Measurements from ENCODE around the gene ARHGEF12. TPM values are rescaled to one million over a fixed set of nuclear protein-coding genes. Genes with fewer than 3 reads are reported as not detected.

Gene ARHGEF12
- total and polyA plus RNA-seq, 2 donors (not counting 1 experiment from before 2014, with no cell fraction given) = 2.0 to 21.6 TPM

- Mint-ChIP-seq H3K27ac (no peak overlapping the region), H3K4me3 (no peak overlapping the region), H3K9me3 (ENCODE audit: insufficient read depth) (no peaks in the 10 kb centered on the region), H3K4me1 (no peaks in the 10 kb centered on the region), H3K27me3 (peaks cover 31% of the 10 kb centered on the region)
- Histone ChIP-seq H3K9me3 (ENCODE audit: control extremely low read depth in 1 of 3, control insufficient read depth in 2 of 3, insufficient read depth in 1 of 3, low read length in 2 of 3) (no peaks in the 10 kb centered on the region), H3K9ac (ENCODE audit: low read length) (no peak overlapping the region), H3K4me1 (ENCODE audit: control insufficient read depth in 2 of 2, insufficient read depth in 2 of 2, low read length in 2 of 2) (no peaks in the 10 kb centered on the region), H2AFZ (ENCODE audit: insufficient read depth, low read depth, low read length, poor library complexity, severe bottlenecking) (no peak overlapping the region), H3K4me3 (ENCODE audit: control extremely low read depth in 1 of 5, extremely low read depth in 1 of 5, insufficient read depth in 1 of 5, low read depth in 2 of 5, low read length in 4 of 5) (no peak overlapping the region), H4K20me1 (ENCODE audit: control insufficient read depth, insufficient read depth, low read length, poor library complexity, severe bottlenecking) (no peaks in the 10 kb centered on the region), H3K27me3 (replicated peaks in 1 of 4; ENCODE audit: control extremely low read depth in 1 of 4, control insufficient read depth in 3 of 4, insufficient read depth in 4 of 4, low read length in 3 of 4) (peaks cover 0 to 14% (median 3%) of the 10 kb centered on the region in 4 experiments), H3K79me2 (ENCODE audit: control insufficient read depth, insufficient read depth, low read length) (no peaks in the 10 kb centered on the region), H3K36me3 (replicated peaks in 1 of 2; ENCODE audit: control extremely low read depth in 1 of 2, control insufficient read depth in 1 of 2, extremely low read depth in 1 of 2, insufficient read depth in 2 of 2, low read length in 1 of 2) (no peaks in the 10 kb centered on the region), H3K4me2 (replicated peaks; ENCODE audit: low read depth, low read length, poor library complexity, severe bottlenecking) (no peak overlapping the region), H3K27ac (ENCODE audit: low read length in 2 of 2) (no peak overlapping the region)
- DNase-seq (no peak), ATAC-seq (ENCODE audit: low read depth) (no peak)
- intact Hi-C loops (cut with micrococcal nuclease) = loop anchor here (2.0 kb wide), 1 partner anchor 67 kb away; no protein-coding TSS in a partner anchor
- POLR2A ChIA-PET = no interaction called here
- CTCF ChIA-PET = interaction anchor here (0.7 to 2.6 kb wide), 22 partner anchors 8 to 660 kb away, joined by 3 to 17 read pairs (median 4); no protein-coding TSS in a partner anchor
- 84% methylated on average over 4 of the region's 6 CpGs for WGBS (ENCODE audit: insufficient coverage)
- no peak for TF ChIP-seq CTCF (IDR thresholded peaks at IDR 0.05)
- no peak for TF ChIP-seq EZH2 (IDR thresholded peaks at IDR 0.05; ENCODE audit: borderline replicate concordance, insufficient read depth, low read depth, low read length, poor library complexity, severe bottlenecking)
Observed at GRCh38 chr11:120302001-120302805, 34.0 kb upstream of the ARHGEF12 start.
